ENCODE results near the gene PITX1.

- TF ChIP-seq CTCF (conservative IDR thresholded peaks at IDR 0.05; ENCODE audit: low read length) (no peak), EZH2phosphoT487 (IDR thresholded peaks at IDR 0.05; ENCODE audit: borderline replicate concordance, low read depth, low read length) (no peak)
Observed at GRCh38 chr5:135076801-135077200, 42.8 kb upstream of the PITX1 start.
